Measurements from ENCODE around the gene SIL1.

DNA sequence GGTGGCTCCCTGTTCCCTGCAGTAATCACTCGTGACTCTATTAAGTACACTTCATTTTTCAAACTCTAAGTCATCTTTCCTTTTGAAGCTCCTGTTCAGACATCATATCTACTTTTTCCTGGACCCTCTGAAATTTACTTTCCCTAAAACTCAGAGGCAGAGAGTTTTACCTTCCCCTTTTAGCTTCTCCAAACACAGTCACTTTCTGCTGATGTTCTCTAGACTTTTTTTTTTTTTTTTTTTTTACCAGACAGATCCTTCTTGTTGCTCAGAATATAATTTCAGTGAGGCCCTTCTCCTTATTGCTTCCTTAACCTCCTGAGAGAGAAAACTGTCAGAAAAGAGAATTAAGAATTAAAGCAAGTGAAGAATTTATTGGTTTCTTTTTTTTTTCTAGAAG is 236.4 kb downstream of the SIL1 start:
- TF ChIP-seq JUN (CRISPR knock-in tag; IDR thresholded peaks at IDR 0.05), result no peak
- no peak for TF ChIP-seq CTCF (IDR thresholded peaks at IDR 0.05)
- TF ChIP-seq, protein P1, sequence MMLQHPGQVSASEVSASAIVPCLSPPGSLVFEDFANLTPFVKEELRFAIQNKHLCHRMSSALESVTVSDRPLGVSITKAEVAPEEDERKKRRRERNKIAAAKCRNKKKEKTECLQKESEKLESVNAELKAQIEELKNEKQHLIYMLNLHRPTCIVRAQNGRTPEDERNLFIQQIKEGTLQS (CRISPR knock-in tag; conservative IDR thresholded peaks at IDR 0.05), result no peak
- TF ChIP-seq, protein P2, sequence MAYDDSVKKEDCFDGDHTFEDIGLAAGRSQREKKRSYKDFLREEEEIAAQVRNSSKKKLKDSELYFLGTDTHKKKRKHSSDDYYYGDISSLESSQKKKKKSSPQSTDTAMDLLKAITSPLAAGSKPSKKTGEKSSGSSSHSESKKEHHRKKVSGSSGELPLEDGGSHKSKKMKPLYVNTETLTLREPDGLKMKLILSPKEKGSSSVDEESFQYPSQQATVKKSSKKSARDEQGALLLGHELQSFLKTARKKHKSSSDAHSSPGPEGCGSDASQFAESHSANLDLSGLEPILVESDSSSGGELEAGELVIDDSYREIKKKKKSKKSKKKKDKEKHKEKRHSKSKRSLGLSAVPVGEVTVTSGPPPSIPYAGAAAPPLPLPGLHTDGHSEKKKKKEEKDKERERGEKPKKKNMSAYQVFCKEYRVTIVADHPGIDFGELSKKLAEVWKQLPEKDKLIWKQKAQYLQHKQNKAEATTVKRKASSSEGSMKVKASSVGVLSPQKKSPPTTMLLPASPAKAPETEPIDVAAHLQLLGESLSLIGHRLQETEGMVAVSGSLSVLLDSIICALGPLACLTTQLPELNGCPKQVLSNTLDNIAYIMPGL (CRISPR knock-in tag; IDR thresholded peaks at IDR 0.05), result no peak
- TF ChIP-seq, protein P3, sequence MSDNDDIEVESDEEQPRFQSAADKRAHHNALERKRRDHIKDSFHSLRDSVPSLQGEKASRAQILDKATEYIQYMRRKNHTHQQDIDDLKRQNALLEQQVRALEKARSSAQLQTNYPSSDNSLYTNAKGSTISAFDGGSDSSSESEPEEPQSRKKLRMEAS (CRISPR knock-in tag; IDR thresholded peaks at IDR 0.05), result no peak
- TF ChIP-seq NR2C2 (CRISPR knock-in tag; IDR thresholded peaks at IDR 0.05), result no peak

Measured in WTC11 (cell line).